ENCODE results near the gene HABP4. TPM values are rescaled to one million over a fixed set of nuclear protein-coding genes. Genes with fewer than 3 reads are reported as not detected.

The HABP4 gene
- total RNA-seq, 3 donors from 2014 or later (not counting 1 experiment from before 2014, with no cell fraction given) = 3.0 to 3.9 (median 3.6) TPM

DNA sequence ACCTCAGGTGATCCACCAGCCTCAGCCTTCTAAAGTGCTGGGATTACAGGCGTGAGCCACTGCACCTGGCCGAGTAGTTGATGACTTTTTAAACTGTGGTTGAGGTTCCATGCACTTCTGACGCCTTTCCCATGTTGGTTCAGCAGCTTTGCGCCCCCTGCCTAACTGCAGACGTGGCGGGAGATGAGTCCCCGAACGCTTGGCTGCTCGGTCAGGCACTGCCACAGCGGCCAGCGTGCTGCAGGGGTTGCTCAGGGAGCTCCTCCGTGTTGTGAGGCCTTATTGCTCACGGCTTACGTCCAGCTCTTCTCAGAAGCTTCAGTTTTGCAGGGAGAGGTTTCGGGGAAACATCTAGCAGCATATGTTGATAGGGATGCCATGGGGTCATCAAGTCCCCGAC lies 35.3 kb downstream of the HABP4 start:
- Histone ChIP-seq H3K27ac (ENCODE audit: low read length) (no peak overlapping the region), H3K36me3 (ENCODE audit: control insufficient read depth, insufficient read depth, low read length) (peaks cover 35% of the 10 kb centered on the region), H3K9me3 (ENCODE audit: control insufficient read depth, insufficient read depth, low read length) (no peaks in the 10 kb centered on the region), H3K4me1 (ENCODE audit: control insufficient read depth, insufficient read depth, low read length) (no peaks in the 10 kb centered on the region), H3K4me3 (ENCODE audit: low read length) (no peak overlapping the region), H3K27me3 (ENCODE audit: control insufficient read depth, insufficient read depth, low read length) (no peaks in the 10 kb centered on the region)
- DNase-seq = no peak
- Mint-ChIP-seq H3K27me3 (ENCODE audit: low read depth in 2 of 2) (no peaks in the 10 kb centered on the region), H3K36me3 (no peaks in the 10 kb centered on the region), H3K27ac (no peak overlapping the region), H3K9me3 (no peaks in the 10 kb centered on the region), H3K4me1 (no peaks in the 10 kb centered on the region), H3K4me3 (no peak overlapping the region)
- intact Hi-C loops (cut with micrococcal nuclease) = no loop called here
- TF ChIP-seq, protein P1, sequence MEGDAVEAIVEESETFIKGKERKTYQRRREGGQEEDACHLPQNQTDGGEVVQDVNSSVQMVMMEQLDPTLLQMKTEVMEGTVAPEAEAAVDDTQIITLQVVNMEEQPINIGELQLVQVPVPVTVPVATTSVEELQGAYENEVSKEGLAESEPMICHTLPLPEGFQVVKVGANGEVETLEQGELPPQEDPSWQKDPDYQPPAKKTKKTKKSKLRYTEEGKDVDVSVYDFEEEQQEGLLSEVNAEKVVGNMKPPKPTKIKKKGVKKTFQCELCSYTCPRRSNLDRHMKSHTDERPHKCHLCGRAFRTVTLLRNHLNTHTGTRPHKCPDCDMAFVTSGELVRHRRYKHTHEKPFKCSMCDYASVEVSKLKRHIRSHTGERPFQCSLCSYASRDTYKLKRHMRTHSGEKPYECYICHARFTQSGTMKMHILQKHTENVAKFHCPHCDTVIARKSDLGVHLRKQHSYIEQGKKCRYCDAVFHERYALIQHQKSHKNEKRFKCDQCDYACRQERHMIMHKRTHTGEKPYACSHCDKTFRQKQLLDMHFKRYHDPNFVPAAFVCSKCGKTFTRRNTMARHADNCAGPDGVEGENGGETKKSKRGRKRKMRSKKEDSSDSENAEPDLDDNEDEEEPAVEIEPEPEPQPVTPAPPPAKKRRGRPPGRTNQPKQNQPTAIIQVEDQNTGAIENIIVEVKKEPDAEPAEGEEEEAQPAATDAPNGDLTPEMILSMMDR (IDR thresholded peaks at IDR 0.05) = no peak
- WGBS (ENCODE audit: insufficient coverage) = 96% methylated on average over 16 of the region's 16 CpGs
- ATAC-seq = no peak

DNA sequence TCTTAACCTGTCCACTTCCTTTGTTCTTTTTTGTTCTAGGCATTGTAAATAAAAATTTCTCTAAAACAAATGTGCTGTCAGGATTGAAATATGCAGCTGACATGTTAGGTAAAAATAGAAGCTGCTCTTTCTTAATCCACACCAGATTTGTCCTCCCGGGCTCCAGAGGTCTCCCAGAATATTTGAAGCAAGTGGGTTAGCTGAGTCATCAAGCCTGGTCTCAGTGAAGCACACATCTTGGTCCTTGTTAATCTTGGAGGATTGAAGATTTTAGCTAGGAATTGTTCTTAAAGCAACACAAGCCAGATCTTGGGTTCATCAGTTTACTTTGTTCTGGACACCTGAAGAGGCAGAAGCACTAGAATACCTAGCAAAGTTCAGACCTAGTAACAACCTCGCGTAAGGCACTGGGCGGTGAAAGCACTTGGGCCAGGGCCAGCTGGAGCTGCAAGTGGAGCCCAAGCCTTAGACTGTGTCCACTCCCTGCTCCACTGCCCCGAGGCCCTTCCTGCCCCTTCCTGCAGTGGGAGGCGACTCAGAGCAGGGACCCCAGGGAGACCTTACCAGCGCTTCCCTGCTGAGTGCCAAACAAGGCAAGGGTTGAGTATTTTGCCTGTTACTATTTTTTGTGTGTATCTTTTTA lies 36.5 kb downstream of the HABP4 start:
- TF ChIP-seq, protein P1 (IDR thresholded peaks at IDR 0.05) = no peak
- no peak overlapping the region for H3K27ac ChIP-seq (ENCODE audit: low read length)

GRCh38 chr9:96487029-96487396 lies 37.0 kb downstream of the HABP4 start:
- H3K9me3 Mint-ChIP-seq = no peaks in the 10 kb centered on the region
- DNase-seq (no peak), ATAC-seq (no peak)
- intact Hi-C loops (cut with micrococcal nuclease) = loop anchor here (1.0 kb wide), 1 partner anchor 13 kb away; no protein-coding TSS in a partner anchor
- no peaks in the 10 kb centered on the region for H3K36me3 Mint-ChIP-seq
- no peak overlapping the region for H3K27ac Mint-ChIP-seq
- Histone ChIP-seq H3K36me3 (ENCODE audit: control insufficient read depth, insufficient read depth, low read length) (peaks cover 35% of the 10 kb centered on the region), H3K27me3 (ENCODE audit: control insufficient read depth, insufficient read depth, low read length) (no peaks in the 10 kb centered on the region), H3K4me1 (ENCODE audit: control insufficient read depth, insufficient read depth, low read length) (no peaks in the 10 kb centered on the region), H3K27ac (ENCODE audit: low read length) (no peak overlapping the region), H3K4me3 (ENCODE audit: low read length) (no peak overlapping the region), H3K9me3 (ENCODE audit: control insufficient read depth, insufficient read depth, low read length) (no peaks in the 10 kb centered on the region)
- no peaks in the 10 kb centered on the region for H3K27me3 Mint-ChIP-seq (ENCODE audit: low read depth in 2 of 2)
- peaks cover 0 to 4% of the 10 kb centered on the region in 2 donors for H3K4me1 Mint-ChIP-seq
- TF ChIP-seq, protein P1 (IDR thresholded peaks at IDR 0.05) = no peak
- WGBS (ENCODE audit: insufficient coverage) = no CpG with 5 or more reads among the region's 1 CpG
- H3K4me3 Mint-ChIP-seq = no peak overlapping the region

More for the DNA sequence above, 36.5 kb downstream of the HABP4 start:
- Histone ChIP-seq H3K9me3 (ENCODE audit: control insufficient read depth, insufficient read depth, low read length) (no peaks in the 10 kb centered on the region), H3K4me3 (ENCODE audit: low read length) (no peak overlapping the region), H3K36me3 (ENCODE audit: control insufficient read depth, insufficient read depth, low read length) (peaks cover 35% of the 10 kb centered on the region), H3K27me3 (ENCODE audit: control insufficient read depth, insufficient read depth, low read length) (no peaks in the 10 kb centered on the region), H3K4me1 (ENCODE audit: control insufficient read depth, insufficient read depth, low read length) (no peaks in the 10 kb centered on the region)
- peaks cover 0 to under 1% of the 10 kb centered on the region in 2 donors for H3K4me1 Mint-ChIP-seq
- DNase-seq = no peak
- H3K4me3 Mint-ChIP-seq = no peak overlapping the region
- ATAC-seq = no peak
- 98% methylated on average over 7 of the region's 7 CpGs for WGBS (ENCODE audit: insufficient coverage)
- H3K36me3 Mint-ChIP-seq = no peaks in the 10 kb centered on the region
- H3K27me3 Mint-ChIP-seq (ENCODE audit: low read depth in 2 of 2) = no peaks in the 10 kb centered on the region
- intact Hi-C loops (cut with micrococcal nuclease) = loop anchor here (1.0 kb wide), 1 partner anchor 14 kb away; no protein-coding TSS in a partner anchor
- H3K9me3 Mint-ChIP-seq = no peaks in the 10 kb centered on the region
- no peak overlapping the region for H3K27ac Mint-ChIP-seq

GRCh38 chr9:96487949-96488348 lies 38.0 kb downstream of the HABP4 start:
- intact Hi-C loops (cut with micrococcal nuclease) = loop anchor here (1.0 kb wide), 1 partner anchor 12 kb away; no protein-coding TSS in a partner anchor
- Histone ChIP-seq H3K4me1 (ENCODE audit: control insufficient read depth, insufficient read depth, low read length) (no peaks in the 10 kb centered on the region), H3K9me3 (ENCODE audit: control insufficient read depth, insufficient read depth, low read length) (no peaks in the 10 kb centered on the region), H3K4me3 (ENCODE audit: low read length) (no peak overlapping the region), H3K27me3 (ENCODE audit: control insufficient read depth, insufficient read depth, low read length) (no peaks in the 10 kb centered on the region), H3K36me3 (ENCODE audit: control insufficient read depth, insufficient read depth, low read length) (peaks cover 34% of the 10 kb centered on the region), H3K27ac (ENCODE audit: low read length) (no peak overlapping the region)
- H3K4me1 Mint-ChIP-seq = peaks cover 0 to 4% of the 10 kb centered on the region in 2 donors
- WGBS (ENCODE audit: insufficient coverage) = 94% methylated on average over 10 of the region's 10 CpGs
- no peak for DNase-seq
- no peak overlapping the region for H3K4me3 Mint-ChIP-seq
- H3K9me3 Mint-ChIP-seq = no peaks in the 10 kb centered on the region
- TF ChIP-seq, protein P1 (IDR thresholded peaks at IDR 0.05) = no peak
- no peaks in the 10 kb centered on the region for H3K27me3 Mint-ChIP-seq (ENCODE audit: low read depth in 2 of 2)
- no peak for ATAC-seq
- H3K36me3 Mint-ChIP-seq = no peaks in the 10 kb centered on the region
- H3K27ac Mint-ChIP-seq = no peak overlapping the region
